ENCODE measurements around the gene STXBP6. TPM values are rescaled to one million over a fixed set of nuclear protein-coding genes. Genes with fewer than 3 reads are reported as not detected.

Gene STXBP6
- total RNA-seq (2014; rRNA removed; shearing (Covaris generic)), result 14.2 and 16.0 TPM in 2 replicates
- 8.5 and 8.6 TPM in 2 replicates for polyA plus RNA-seq (2015; cell fraction: cytosol; rRNA removed)
- 6.1 and 7.5 TPM in 2 replicates for polyA plus RNA-seq (2015; cell fraction: nucleus; rRNA removed)

DNA sequence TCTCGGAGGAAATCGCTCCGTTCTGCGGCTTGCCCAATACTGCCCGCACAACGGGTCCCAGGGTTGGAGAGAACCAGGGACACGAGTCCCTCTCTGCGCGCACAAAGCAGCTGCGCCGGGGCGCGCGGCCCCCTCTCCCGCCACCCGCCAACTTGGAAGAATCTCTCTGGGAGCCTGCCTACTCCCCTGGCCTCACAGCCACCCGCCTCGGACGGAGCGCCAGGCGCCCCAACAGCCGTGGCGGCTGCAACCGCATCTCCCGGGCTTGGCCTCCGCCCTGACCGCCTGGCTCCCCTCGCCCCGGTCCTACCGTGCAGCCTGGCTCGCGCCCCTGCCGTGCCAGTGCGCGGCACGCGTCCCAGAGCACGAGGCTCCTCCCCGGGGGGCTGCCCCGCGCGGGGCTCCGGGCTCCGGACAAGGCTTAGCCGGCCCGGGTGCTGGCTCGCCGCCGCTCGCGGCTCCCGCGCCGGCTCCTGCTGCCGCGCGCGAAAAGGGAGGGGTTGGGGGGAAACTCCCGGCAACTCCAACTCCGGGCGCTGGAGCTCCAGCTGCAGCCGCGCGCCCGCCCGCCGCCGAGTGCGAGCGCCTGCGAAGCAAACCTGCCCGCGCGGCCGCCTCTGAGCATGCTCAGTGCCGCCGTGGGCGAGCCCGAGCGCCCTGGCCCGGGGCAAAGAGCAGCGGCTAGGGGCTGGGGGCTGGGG lies at the start of gene STXBP6:
STXBP6 (minus strand) TSS at position 580 of the 701 bp plus-strand sequence. CDS start 75,329 bp downstream, outside the sequence.
- peak; percentile 32 for DNase-seq (ENCODE audit: low read depth)

DNA sequence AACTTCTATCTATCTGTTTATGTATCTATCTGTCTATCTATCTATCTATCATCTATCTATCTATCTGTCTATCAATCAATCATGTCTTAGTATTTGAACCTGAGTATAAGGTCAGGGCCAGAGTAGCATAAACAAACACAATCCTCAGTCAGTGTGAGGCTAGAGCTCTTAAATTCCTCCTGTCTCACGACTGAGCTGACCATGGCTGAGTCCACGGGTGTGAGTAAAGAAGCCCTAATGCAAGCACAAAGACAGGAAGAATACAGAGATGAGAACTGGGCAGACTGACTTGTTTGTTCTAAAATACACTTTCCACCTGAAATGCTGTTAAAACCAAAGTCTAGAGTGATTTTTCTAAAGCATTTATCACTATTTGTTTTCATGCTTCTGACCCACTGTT lies 47.2 kb upstream of the STXBP6 start:
- DNase-seq (ENCODE audit: low read depth), result no peak

DNA sequence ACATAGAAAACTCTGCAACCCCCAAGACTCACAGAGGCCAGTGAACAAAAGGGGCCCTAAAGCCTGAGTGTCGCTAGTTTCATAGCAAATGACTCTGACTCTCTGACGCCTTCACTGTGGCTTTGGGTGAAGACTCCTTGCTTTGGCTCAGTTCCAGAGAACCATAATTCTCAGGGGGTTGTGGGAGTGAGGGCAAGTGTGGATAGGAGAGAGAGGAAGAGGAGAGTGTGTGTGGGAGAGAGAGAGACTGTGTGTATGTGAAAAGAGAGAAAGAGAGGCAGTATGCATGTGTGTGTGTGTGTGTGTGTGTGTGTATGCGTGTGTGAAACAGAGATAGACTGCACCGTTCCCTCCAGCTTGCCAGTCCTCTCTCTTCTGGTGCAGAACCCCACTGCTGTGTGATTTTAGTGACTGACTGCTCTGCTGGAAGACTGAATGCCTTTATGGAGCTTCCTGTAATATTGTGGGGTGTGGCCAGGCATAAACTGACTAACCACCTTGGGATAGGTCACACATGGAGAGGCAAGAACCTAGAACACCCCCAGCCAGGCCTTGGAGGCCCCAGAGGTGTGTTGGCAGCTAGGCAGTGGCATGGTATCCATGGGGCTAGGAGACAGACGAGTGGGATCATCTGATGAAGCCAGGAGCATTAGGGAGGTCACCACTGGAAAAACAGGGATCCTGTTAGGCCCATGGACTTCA lies 45.9 kb upstream of the STXBP6 start:
- no peak for DNase-seq (ENCODE audit: low read depth)

DNA sequence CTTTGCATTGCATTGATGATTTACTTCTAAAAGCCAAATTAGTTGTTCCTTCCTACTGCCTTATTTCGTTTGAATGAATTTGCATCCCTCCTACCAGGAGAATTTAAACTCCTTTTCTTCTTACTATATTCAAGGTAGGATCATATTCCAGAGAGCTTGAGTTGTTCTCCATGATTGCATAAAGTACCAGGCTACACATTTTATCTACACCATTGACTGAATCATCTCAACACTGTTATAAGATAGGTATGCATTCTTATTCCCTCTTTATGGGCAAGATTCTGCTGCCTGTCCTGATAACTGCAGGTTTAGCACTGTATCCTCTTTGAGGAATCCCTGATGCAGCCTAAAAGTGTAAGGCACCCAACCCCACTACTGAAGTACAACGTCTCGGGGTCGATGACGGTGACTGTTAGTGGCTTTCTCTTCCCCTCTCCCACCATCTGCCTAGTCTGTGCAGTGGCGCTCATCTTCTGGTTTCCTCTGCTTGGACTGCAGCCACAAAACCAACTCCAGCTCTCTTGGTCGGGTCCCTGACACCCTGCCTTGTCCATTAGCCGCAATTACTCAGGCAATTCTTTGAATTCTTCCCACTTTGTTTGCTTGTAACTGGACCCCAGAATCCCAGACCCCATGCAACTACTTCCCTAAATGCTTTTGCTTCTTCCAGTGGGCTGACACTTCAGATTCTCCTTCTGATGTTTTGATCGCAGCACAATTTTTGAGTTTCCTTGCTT lies 44.4 kb upstream of the STXBP6 start:
- DNase-seq (ENCODE audit: low read depth), result peak; percentile 23

DNA sequence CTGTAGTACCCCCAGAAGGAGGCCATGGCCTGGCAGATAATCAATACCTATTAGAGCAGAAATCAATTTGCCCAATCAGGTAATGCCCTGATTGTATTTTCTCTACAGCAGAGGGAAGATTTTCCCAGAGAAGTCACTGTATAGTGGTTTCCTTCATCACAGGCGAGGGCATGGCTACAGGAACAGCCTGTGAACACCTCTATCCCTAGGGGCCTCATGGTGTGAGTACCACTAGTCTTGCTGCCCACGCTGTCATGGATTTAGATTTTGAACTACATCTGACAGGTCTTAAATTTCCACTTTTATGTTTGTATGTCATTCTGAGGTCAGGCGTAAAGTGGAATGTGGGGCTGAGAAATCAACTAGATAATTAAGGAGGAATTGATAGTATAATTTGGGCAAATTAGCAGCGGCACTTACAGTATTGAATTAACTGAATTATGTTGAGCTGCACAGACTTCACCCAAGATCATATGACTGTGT lies 42.4 kb upstream of the STXBP6 start:
- DNase-seq (ENCODE audit: low read depth), result no peak

DNA sequence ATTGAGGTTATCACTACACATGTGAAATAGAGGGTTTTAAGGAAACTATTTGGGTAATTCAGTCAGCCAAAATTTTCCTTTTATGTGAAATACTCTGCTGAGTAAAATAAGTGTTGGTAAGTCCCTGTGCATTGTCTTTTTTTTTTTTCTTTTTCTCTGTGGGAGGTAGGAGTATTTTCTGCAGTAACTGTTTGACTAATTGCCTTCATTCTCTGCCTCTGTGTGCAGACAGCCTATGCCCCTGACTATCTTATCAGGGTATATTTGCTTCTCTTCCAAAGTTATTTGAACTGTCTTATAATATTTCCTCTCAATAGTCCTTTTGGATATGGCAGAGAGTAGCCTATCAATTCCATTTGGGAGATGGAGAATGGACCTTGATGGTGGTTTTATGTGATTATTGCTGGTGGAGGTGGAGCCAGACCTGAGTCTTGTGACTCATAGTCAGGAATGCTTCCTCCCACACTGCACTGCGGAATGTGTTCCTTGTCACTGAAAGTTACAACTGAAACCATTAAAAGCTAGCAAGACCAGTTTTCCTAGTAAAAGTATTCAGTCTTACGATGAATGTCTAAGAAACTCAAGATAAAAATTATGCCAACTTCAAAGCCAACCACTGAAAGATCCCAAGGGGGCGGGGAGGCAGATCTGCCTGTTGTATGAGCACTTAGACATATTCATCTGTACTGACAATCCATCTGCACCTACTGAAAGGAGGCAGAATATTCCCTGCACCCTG lies 40.9 kb upstream of the STXBP6 start:
- DNase-seq (ENCODE audit: low read depth), result peak; percentile 72

DNA sequence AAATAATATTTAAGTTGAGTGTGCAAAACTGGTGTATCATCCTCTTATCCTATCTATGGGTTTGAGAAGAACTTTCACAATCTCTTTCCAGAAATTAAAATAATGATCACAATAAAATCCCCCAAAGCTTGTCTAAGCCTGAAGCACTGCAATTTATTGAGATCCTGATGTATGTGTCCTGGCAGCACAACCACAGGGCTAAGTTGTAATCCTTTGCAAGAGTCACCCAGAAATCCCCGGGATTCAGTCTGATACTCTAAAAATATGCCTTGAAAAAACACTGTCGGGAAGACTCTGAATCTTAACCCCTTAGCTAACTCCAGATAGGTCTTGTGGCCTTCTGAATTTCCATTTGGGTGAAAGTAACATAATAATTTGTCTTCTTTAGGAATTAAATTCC lies 40.3 kb upstream of the STXBP6 start:
- DNase-seq (ENCODE audit: low read depth), result no peak

DNA sequence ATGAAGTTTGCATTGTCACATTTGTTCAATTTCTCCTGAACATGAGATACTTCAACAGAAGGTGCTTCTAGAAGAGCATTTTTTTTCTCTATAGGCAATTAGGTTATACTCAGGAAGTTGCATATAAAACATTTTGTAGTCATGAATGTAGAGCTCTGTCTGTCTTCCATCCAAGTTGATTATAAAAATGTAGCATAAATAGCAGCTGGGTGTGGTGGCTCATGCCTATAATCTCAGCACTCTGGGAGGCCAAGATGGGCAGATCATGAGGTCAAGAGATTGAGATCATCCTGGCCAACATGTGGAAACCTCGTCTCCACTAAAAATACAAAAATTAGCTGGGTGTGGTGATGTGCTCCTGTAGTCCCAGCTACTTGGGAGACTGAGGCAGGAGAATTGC lies 39.5 kb upstream of the STXBP6 start:
- DNase-seq (ENCODE audit: low read depth), result no peak

DNA sequence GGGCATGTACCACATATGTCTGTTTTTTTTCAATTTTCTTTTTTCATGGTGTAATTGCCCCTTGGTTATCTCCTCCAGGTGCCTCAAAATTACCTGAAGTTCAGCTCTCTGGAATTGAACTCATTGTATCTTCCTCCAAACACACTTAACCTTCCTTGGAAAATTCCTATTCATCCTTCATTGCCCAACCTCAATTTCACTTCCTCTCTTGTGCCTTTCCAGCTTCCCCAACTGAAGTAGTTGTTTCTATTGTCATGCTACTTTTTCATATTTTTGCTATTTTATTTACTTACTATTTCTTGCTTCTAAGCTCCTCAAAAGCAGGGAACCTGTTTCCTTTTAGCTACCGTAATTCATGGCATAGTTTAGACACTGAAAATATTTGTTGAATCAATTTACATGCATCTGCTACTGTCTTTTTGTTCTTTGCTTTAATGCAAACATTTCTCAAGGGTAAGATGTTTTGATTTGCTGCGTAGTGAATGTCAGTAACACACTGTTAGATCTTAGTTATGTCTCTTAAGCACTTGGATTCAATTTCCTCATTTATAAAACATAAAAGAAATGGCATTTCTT lies 37.0 kb upstream of the STXBP6 start:
- no peak for DNase-seq (ENCODE audit: low read depth)

DNA sequence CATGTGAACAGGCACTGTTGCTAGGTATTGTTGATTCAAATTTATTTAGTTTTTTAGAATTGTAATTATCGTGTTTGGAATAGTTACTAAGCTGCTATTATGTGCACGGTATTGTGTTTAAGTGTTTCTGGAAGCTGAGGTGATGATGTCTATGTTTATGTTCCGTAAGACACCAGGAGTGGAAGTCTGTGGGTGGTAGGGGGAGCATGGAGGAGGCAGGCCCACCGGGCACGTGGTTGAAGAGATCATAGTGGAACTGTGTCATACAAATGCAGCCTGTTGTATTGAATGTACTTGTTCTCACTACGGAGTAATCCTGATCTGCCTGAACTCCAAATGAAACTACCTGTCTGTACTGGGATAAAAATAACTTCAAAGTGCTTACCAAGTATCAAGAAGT lies 36.1 kb upstream of the STXBP6 start:
- no peak for DNase-seq (ENCODE audit: low read depth)

DNA sequence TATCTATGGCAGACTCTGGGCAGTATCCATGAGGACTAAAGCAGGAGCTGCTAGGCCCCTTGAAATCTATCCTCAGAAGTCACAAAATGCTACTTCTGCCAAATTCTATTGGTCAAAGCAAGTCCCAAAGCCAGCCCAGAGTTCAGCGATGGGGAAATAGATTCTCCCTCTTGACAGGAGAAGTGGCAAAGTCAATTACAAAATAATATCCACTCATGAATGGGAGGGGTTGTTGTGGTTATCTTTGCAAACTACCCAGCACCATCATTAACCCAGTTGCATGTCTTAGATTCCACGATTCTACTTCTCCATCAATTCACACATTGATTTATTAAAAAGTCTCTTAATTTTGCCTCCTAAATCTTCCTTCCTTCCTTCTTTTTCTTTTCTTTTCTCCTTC lies 30.7 kb upstream of the STXBP6 start:
- no peak for DNase-seq (ENCODE audit: low read depth)

DNA sequence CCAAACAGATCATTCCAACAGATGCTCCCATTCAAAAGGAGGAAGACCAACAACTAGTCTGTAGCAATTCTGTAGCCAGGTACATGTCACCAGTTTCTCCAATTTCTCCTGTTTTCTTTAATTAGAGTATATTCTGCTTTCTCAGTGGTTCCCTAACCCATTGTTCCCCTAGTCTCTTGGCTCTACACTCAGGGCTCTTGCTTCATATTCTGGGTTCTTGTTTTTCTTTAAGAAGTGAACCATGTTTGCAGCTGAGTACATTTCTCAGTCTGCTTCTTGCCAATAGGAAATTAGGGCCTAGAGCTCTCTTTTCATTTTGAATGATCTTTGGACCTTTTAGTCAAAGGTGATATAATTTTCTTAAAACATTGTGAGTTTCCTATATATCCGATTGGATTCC lies 29.4 kb upstream of the STXBP6 start:
- no peak for DNase-seq (ENCODE audit: low read depth)

DNA sequence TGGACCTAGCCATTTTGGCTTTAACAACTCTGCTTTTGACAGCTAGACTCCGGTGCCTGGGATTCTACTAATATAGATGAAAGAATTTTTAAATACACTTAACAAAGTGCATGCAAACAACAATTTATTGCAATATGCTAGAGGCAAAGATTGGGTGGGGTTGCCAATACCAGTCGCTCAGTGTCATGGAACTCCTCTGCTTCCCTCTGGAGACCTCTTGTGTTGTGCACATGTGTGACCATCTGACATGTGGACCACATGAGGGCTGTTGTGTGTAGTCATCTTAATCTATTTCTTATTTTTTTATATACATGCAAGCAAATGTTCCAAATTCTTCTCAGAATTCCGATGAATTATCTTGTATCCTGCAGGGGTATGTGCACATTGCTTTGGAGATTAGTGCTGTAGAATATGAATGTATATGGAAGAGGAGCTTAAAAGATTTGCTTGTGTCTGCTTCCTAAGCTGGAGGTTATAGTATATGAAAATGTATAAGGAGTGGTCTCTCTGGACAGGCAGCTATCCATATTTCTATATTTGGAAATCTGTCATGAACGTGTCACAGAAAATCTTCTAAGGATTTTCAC lies 24.2 kb upstream of the STXBP6 start:
- no peak for DNase-seq (ENCODE audit: low read depth)

DNA sequence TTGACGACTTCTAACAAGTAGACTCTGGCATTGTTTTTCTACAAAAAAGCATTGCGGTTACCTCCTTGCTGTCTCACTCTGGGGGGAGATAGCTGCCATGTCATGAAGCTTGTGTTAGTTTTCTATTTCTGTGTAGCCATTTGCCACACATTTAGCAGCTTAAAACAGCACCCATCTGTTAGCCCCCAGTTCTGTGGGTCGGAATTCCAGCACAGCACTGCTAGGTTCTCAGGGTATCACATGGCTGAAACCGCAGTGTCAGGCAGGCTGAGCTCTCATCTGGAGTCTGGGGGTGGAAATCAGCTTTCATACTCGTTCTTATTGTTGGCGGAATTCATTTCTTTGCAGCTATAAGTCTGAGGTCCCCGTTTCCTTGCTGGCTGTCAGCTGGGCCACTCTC lies 19.9 kb upstream of the STXBP6 start:
- DNase-seq (ENCODE audit: low read depth), result no peak

DNA sequence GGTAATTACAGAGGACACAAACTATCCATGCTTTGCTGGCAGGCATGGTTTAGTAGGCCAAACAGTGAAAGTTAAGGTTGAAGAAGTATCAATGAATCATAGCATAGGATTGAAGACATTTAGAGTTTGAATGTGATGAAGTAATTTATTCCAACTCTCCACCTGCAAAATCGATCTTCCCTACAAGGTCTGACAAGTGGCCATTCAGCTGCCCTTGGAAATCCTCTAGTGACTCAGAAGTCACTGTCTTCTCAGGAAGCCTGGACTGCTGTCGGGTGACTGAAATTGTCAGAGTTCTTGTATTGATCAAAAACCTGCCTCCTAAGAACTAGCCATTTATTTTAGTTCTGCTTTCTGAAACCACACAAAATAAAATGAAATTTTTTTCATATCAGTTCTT lies 17.7 kb upstream of the STXBP6 start:
- DNase-seq (ENCODE audit: low read depth), result no peak

DNA sequence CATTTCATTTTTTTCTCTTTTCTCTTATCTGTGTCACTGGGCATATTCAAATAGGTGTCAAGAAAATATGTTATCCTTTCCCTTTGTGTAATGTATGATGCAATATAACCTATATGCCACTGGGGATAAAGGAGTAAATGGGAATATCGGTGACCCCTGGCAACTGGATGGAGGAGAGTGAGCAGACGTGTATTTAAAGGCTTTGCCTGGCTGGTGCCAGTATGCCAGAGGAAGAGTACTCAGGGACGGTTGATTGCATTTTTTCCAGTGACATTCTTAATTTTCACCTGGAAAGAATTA lies 12.0 kb upstream of the STXBP6 start:
- no peak for DNase-seq (ENCODE audit: low read depth)

DNA sequence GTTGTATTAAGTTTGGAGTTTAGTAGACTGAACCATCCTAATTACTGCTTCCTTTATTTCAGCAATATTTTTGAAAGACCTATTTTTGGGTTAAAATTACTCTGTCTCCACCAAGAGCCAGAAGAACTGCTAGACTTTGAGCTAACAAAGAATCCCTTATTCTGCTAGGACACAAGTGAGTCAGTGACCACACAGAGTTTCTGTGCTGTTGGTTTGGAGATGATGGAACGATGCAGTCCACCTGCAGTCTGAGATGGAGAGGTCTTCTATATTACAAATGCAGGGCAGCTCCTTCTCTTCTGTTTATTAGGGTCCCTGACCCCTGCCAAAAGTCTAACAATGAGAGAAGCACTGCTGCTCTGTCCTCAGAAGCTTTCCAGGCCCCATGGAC lies 6.7 kb upstream of the STXBP6 start:
- peak; percentile 59 for DNase-seq (ENCODE audit: low read depth)

DNA sequence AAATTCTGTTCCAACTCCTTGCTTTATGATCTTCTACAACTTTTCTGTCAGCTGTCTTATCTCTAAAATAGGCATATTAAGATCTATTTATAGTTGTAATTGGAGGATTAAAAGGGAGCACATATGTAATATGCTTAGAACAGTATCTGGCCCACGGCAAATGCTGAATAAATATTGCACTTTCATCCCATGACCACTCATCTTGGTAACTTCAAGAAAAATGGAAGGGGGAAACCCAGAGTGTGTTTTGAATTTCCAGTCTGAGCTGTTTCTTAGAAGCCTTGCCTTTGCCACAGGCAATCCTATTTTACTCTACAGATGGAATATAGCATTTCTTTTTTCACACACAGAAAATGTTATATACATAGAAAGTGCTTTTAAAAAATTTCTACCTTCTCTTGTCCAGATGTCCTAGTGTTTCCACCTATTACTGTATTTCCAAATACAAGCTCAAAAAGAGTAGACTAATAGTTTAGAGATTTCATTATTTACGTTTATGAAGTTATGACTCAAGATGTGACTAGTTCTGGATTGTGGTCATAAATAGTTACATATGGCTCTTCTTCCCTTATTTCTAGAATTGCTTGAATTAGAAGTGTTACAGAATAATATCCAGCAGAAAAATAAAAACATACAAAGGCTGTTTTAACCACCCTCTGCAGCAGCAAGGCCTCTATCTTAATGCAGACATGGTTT lies 6.2 kb upstream of the STXBP6 start:
- no peak for DNase-seq (ENCODE audit: low read depth)

DNA sequence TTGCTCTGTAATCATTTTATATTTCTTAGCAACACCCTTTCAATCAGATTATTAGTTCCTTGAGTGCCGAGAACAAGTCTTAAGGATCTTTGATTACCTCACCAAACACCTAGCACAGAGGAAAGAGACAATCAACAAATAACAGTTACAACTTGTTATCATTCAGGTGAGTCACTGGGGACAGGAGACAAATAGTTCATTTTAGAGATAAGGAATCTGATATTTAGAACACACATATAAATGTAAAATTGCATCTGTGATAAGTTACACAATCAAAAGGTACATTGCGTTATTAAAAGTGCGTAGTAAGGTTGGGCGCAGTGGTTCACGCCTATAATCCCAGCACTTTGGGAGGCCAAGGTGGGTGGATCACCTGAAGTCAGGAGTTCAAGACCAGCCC lies 5.1 kb upstream of the STXBP6 start:
- no peak for DNase-seq (ENCODE audit: low read depth)

DNA sequence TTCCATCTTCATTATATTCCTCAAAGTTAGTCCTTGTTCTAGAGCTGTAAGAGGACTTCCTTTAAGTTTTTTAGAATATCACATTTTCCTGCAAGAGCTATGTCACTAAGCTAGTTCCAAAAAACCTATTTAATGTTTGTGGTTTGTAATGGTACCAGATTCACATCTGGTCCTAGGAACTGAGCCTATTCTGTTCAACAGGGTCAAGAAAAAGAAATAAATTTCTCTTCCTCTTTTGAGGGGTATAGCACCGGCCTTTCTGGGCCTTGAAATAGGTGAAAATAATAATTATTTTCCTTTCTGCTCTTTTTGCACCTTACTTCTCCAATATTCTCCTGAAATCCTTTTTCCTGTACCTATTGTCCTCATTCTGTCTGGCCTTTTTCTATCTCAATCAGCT lies 3.6 kb upstream of the STXBP6 start:
- DNase-seq (ENCODE audit: low read depth), result no peak

All from HT1080 (cell line).